Colonic mucosa (tissue), 4 donors: ENCODE measurements around the gene NDRG4. TPM values are rescaled to one million over a fixed set of nuclear protein-coding genes. Genes with fewer than 3 reads are reported as not detected.

Experiments
- DNase-seq: peaks from one replicate; pipeline ENCODE4 v3.0.0-alpha.2; 2020
- H3K27ac ChIP-seq: fragments of 200-600 bp; one replicate; pipeline ENCODE4 v1.8.0; 2021
- H3K27me3 ChIP-seq: fragments of 200-600 bp; one replicate; pipeline ENCODE4 v1.8.0; 2021
- H3K36me3 ChIP-seq: fragments of 200-600 bp; one replicate; pipeline ENCODE4 v1.8.0; 2021
- H3K4me1 ChIP-seq: fragments of 200-600 bp; one replicate; pipeline ENCODE4 v1.8.0; 2021; ENCODE audit warnings: mild to moderate bottlenecking
- H3K4me3 ChIP-seq: fragments of 200-600 bp; one replicate; pipeline ENCODE4 v1.8.0; 2021
- H3K9ac ChIP-seq, 2 donors: one replicate each; pipeline ENCODE4 v1.7.0; 2013; ENCODE audit warnings: control low read depth in 2 of 2, low read depth in 2 of 2, low read length in 2 of 2
- H3K9me3 ChIP-seq: fragments of 200-600 bp; one replicate; pipeline ENCODE4 v1.8.0; 2021
- CTCF ChIP-seq: fragments of 200-600 bp; IDR thresholded peaks from one replicate; pipeline ENCODE4 v1.8.0; 2022; ENCODE audit warnings: antibody characterized with exemption, mild to moderate bottlenecking
- intact Hi-C: fragments of 100-400 bp; cut with DNase I; formaldehyde crosslinking; loops from one replicate; pipeline ENCODE4 v1.14.1; 2022
- total RNA-seq, 2 donors: library from RNA; stranded (reverse); fragmentation: NEBNext Ultra II Directional in 1 of 2; extraction: Animal tissue kit (Norgen Biotek cat#: 25700) in 1 of 2; gene quantifications; one replicate each; pipeline ENCODE4 v1.2.1, GENCODE V29; 2021
- donor health status: healthy.
- donor health status: DM: no; HTN: no; CAD: no.
- donor health status: DM: no; HTN: no; CAD: no.

NDRG4 gene
- total RNA-seq, 2 donors from 2014 or later = 3.0 to 9.8 TPM

- intact Hi-C loops = no loop called here
- H3K27ac ChIP-seq = no peak overlapping the region
- H3K4me1 ChIP-seq = no peaks in the 10 kb centered on the region
- H3K9me3 ChIP-seq = no peaks in the 10 kb centered on the region
- no peak for TF ChIP-seq CTCF
- no peaks in the 10 kb centered on the region for H3K36me3 ChIP-seq
- DNase-seq = no peak
- H3K27me3 ChIP-seq = peaks cover 2% of the 10 kb centered on the region
- H3K9ac ChIP-seq = no peak overlapping the region
- H3K4me3 ChIP-seq = no peak overlapping the region
Observed at GRCh38 chr16:58472827-58473226, 27.1 kb upstream of the NDRG4 start.

GRCh38 chr16:58474296-58474695, 25.6 kb upstream of the NDRG4 start:
- Histone ChIP-seq H3K9ac (no peak overlapping the region), H3K9me3 (no peaks in the 10 kb centered on the region), H3K27me3 (no peaks in the 10 kb centered on the region), H3K36me3 (no peaks in the 10 kb centered on the region), H3K4me1 (no peaks in the 10 kb centered on the region), H3K4me3 (no peak overlapping the region), H3K27ac (no peak overlapping the region)
- TF ChIP-seq CTCF = no peak
- intact Hi-C loops = no loop called here
- no peak for DNase-seq

- no peak for TF ChIP-seq CTCF
- no peak overlapping the region for H3K4me3 ChIP-seq
- no peaks in the 10 kb centered on the region for H3K36me3 ChIP-seq
- H3K4me1 ChIP-seq = no peaks in the 10 kb centered on the region
- H3K9me3 ChIP-seq = no peaks in the 10 kb centered on the region
- DNase-seq = no peak
- H3K27ac ChIP-seq = no peak overlapping the region
- no peaks in the 10 kb centered on the region for H3K27me3 ChIP-seq
- intact Hi-C loops = no loop called here
- no peak overlapping the region for H3K9ac ChIP-seq
Observed at GRCh38 chr16:58475091-58475619, 24.8 kb upstream of the NDRG4 start.

GRCh38 chr16:58476791-58477190, 23.2 kb upstream of the NDRG4 start:
- TF ChIP-seq CTCF = no peak
- no peak for DNase-seq
- H3K27ac ChIP-seq = no peak overlapping the region
- H3K9ac ChIP-seq = no peak overlapping the region
- intact Hi-C loops = no loop called here
- H3K36me3 ChIP-seq = no peaks in the 10 kb centered on the region
- no peaks in the 10 kb centered on the region for H3K27me3 ChIP-seq
- no peaks in the 10 kb centered on the region for H3K9me3 ChIP-seq
- no peaks in the 10 kb centered on the region for H3K4me1 ChIP-seq
- no peak overlapping the region for H3K4me3 ChIP-seq

GRCh38 chr16:58478427-58478826, 21.5 kb upstream of the NDRG4 start:
- no peak overlapping the region for H3K27ac ChIP-seq
- DNase-seq = no peak
- H3K36me3 ChIP-seq = no peaks in the 10 kb centered on the region
- H3K9me3 ChIP-seq = no peaks in the 10 kb centered on the region
- H3K4me1 ChIP-seq = no peaks in the 10 kb centered on the region
- no peak overlapping the region for H3K9ac ChIP-seq
- no peak overlapping the region for H3K4me3 ChIP-seq
- intact Hi-C loops = no loop called here
- H3K27me3 ChIP-seq = no peaks in the 10 kb centered on the region
- no peak for TF ChIP-seq CTCF
